ENCODE data around the gene PROKR1.
"Not testable (repeated sequence)": the region's sequence is repeated elsewhere in the genome, so short reads cannot be mapped to it uniquely, and the experiment has no call there.

Gene PROKR1

DNA sequence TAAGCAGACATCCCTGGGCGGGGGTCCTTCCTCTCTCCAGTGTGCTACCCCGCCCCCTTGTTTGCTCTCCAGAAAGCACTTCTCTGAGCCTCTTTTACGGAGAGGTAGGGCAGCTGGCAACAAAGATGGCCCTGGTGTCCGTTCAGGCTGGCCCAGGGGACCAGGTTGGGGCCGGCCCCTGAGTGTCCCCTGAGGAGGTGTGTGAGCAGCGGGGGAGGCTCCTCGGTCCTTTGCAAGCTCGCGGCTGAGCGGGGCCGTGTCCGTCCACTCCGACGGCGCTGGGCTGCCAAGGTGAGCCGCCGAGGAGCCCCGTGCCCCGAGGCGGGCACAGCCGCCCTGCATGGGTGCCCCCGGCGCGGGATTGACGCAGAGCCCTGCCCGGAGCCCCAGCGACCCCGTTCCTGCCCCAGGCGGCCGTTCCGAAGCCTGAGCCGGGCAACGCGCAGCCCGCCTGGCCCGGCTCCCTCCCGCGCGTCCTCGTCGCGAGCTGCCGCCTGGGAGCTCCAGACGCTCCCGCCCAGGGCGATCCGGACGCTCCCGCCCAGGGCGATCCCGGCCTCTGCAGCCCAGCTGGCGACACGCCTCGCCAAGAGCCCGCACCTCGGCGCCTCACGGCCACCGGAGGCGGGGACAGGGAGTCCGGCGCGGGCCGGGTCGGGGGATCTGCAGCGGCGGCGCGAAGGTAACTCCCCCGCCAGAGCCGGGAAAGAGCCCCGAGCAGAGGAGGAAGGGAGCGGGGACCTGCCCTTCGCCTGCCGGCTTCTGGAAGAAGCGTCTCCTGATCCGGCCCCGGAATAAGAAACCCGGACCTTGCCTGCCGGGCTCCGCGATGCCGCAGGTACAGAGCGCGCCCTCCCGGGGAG lies at the start of gene PROKR1:
PROKR1 (plus strand) TSS at position 569 of the 863 bp plus-strand sequence. CDS start 2,243 bp downstream, outside the sequence.
- no peak for DNase-seq (ENCODE audit: low read depth in 2 of 3, low spot score in 2 of 3)

DNA sequence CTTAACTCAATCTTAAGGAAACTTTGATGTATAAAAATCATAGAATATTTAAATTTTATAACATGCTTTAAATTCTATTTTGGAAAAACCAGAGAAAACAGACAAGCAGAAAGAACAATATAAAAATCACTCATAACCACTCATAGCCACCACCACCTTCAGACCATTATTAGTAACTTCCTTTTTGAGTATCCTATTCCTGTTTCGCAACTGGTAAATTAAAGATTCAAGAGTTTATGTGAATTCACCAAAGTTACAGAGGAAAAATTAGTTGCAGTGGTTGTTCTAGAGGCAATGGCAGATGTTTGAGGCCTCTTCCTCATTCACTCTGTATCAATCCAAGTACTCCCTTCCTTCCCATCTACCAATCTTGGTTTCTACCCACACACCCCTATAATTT lies 49.3 kb upstream of the PROKR1 start:
- DNase-seq (ENCODE audit: low read depth in 2 of 3, low spot score in 2 of 3): no peak

GRCh38 chr2:68594674-68595492 lies 48.5 kb upstream of the PROKR1 start:
- DNase-seq (ENCODE audit: low read depth in 2 of 3, low spot score in 2 of 3): peak in 1 of 3 experiments; percentile 20

DNA sequence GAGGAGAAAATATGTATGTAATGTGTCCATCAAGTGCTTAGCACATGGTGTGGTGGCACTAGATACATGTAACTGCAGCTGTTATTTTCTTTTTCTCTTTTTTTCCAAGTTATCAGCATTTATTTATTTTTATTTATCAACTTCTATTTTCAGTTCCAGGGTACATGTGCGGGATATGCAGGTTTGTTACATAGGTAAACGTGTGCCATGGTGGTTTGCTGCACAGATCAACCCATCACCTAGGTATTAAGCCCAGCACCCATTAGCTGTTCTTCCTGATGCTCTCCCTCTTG lies 47.9 kb upstream of the PROKR1 start:
- DNase-seq (ENCODE audit: low read depth in 2 of 3, low spot score in 2 of 3): not testable (repeated sequence)

GRCh38 chr2:68600495-68600894 lies 42.9 kb upstream of the PROKR1 start:
- DNase-seq (ENCODE audit: low read depth in 2 of 3, low spot score in 2 of 3): not testable (repeated sequence)

DNA sequence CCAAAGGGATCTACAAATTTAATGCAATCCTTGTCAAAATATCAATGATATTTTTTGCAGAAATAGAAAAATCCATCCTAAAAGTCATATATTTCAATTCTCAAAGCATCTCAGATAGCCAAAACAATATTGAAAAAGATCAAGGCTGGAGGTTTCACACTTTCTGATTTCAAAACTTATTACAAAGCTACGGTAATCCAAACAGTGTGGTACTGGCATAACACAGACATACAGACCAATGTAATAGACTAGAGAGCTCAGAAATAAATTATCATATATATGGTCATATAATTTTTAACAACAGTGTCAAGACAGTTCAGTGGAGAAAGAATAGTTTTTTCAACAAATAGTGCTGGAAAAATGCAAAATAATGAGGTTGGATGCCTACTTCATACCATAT lies 40.3 kb upstream of the PROKR1 start:
- DNase-seq (ENCODE audit: low read depth in 2 of 3, low spot score in 2 of 3): no peak

DNA sequence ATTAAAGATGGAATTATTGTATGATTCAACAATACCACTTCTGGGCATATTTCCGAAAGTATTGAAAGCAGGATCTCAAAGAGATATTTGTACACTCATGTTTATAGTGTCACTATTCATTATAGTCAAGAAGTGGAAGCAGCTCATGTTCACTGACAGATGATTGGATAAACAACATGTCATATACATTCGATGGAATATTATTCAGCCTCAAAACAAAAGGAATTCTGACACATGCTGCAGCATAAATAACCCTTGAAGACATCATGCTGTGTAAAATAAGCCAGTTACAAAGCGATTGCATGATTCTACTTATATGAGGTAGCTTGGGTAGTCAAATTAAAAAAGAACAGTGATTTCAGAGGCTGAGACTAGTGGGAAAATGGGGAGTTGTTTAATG lies 39.3 kb upstream of the PROKR1 start:
- no peak for DNase-seq (ENCODE audit: low read depth in 2 of 3, low spot score in 2 of 3)

DNA sequence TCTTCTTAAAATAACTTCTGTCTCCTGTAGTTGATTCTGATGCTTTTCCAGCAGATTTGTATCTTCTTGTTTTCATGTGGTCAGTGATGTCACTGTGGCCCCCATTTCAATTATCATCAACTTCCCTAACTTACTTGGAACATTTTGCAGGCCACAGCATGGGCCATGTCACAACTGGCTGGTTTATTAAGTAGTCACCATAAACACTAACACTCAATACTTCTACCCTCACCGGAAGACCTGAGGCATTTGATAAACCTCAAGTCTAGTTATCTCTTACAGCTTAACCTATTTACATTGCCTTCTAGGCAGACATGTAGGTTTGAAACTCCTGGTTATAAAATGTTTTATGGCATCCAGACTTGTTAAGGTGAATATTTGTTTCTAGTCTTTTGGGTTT lies 37.4 kb upstream of the PROKR1 start:
- DNase-seq (ENCODE audit: low read depth in 2 of 3, low spot score in 2 of 3): no peak

DNA sequence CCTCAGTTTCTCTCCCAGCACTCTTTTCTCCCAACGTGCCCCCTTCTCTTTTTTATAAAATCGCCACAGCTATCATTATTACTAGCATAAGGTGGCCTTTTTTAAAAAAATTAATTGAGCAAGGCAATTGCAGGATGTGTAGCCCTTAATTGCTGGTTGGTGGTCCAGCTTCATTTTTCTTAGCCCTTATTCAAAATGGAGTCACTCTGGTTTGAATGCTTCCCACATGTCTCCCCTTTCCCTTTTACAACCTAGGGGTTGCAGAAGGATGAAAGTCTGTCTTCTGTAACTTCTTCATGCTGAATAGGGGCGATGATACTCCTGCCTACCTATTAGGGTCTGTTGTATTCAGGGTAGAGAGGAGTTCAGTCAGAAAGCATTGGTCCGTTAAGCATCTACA lies 36.6 kb upstream of the PROKR1 start:
- no peak for DNase-seq (ENCODE audit: low read depth in 2 of 3, low spot score in 2 of 3)

DNA sequence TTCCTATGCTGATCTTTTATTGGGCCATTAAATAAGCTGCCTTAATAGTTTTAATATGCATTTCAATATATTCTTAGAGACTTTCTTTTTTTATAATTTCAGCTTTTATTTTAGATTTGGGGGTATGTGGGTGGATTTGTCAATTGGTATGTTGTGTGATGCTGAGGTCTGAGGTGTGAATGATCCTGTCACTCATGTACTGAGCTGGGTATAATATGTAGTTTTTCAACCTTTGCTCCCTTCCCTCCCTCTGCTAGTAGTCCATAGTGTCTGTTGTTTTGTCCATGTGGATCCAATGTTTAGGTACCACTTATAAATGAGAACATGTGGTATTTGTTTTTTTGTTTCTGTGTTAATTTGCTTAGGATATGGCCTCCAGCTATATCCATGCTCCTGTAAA lies 35.5 kb upstream of the PROKR1 start:
- no peak for DNase-seq (ENCODE audit: low read depth in 2 of 3, low spot score in 2 of 3)

DNA sequence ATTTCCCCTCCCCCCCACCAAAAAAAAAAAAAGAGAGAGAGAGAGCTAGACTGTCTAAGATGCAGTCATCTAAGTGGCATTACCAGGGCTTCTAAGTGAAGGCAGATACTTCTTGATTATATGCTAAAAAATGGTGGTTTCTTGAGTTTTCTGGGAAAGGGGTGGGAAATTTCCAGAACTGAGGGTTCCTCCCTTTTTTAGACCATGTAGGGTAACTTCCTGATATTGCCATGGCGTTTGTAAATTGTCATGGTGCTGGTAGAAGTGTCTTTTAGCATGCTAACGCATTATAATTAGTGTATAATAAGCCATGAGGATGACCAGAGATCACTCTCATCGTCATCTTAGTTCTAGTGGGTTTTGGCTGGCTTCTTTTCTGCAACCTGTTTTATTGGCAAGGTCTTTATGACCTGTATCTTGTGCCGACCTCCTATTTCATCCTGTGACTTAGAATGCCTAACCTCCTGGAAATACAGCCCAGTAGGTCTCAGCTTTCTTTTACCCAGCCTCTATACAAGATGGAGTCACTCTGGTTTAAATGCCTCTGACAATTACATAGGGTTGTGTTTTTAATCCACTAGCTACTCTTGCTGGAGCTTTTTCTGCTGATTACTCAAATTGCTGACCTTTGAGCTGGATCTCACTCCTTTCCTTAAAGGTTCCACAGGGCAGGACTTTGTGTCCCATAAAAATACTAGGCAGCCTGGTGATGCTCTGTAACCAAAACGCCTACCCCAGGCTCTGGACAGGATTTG lies 30.4 kb upstream of the PROKR1 start:
- no peak for DNase-seq (ENCODE audit: low read depth in 2 of 3, low spot score in 2 of 3)

GRCh38 chr2:68620772-68621171 lies 22.6 kb upstream of the PROKR1 start:
- no peak for DNase-seq (ENCODE audit: low read depth in 2 of 3, low spot score in 2 of 3)

DNA sequence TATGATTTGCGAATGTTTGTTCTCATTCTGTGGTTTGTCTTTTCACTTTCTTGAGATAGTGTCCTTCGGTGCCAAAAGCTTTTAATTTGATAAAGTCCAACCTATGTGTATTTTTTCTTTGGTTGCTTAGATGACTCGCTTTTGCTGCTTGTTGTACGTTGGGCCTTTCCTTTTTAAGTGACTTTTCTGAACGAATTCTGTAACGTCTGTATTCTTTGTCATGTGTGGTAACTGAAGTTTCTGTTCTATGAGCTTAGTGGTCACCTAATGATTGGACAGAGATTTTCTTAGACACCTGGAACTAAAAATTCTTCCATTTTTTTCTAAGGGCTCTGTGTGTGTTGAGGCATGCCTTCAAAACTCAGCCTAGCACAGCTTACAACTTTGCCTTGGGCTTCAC lies 19.6 kb upstream of the PROKR1 start:
- no peak for DNase-seq (ENCODE audit: low read depth in 2 of 3, low spot score in 2 of 3)

DNA sequence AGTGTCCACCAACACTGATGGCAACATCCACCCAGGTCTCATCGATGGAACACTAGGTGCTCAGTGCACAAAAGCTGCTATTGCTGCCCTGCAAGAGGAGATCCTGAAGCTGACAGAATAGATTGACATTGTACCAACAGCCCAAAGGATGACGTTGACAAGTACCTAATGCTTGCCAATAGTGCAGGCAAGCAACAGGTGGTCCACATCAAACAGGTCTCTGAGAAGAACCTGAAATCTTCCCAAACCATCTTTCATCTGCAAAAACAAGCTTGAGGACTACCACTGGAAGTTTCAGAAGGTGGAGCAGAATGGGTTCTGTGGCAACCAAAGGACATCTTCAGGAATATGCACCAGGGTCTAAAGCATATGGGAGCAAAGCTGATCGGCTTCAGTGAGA lies 15.8 kb upstream of the PROKR1 start:
- no peak for DNase-seq (ENCODE audit: low read depth in 2 of 3, low spot score in 2 of 3)

DNA sequence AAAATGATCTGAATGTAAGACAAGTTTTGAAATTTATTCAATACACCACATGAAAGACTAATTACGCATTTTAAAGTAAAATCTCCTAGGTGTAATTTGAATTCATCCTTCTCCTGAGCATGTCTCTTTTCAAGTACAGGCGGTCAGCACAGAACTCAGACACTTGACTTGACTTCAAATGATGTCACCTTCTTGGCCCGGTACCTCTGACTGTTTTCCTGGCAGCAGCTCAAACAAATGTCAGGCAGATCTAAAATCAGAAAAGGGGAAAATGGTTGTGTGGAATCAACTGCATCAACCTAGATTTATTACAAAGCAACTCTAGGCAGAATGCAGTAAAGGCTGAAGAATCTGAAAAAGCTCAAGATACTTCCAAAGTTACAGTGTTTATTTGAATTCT lies 11.4 kb upstream of the PROKR1 start:
- no peak for DNase-seq (ENCODE audit: low read depth in 2 of 3, low spot score in 2 of 3)

DNA sequence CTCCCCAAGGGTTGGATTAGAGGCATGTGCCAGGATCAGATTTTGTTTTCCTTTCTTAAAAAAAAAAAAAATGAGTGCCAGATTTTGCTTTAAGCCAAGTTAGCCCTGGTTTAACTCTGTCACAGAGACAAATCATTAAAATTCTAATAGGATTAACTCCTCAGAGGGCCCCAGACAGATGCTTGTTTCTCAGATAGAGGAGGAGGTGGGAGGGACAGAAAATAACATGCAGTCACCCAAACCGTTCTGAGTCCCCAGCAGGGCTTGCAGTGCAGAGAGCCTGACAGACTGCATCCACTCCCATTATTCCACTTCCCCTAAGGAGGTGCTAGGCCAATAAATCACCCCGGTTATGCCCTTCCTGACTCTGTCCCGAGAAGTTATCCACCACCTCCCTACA lies 6.3 kb upstream of the PROKR1 start:
- DNase-seq (ENCODE audit: low read depth in 2 of 3, low spot score in 2 of 3): no peak

- DNase-seq (ENCODE audit: low read depth in 2 of 3, low spot score in 2 of 3): no peak
Measured at GRCh38 chr2:68643874-68644485, 601 bp downstream of the PROKR1 start.

GRCh38 chr2:68645523-68645922 lies 2.1 kb downstream of the PROKR1 start:
- DNase-seq (ENCODE audit: low read depth in 2 of 3, low spot score in 2 of 3): no peak

DNA sequence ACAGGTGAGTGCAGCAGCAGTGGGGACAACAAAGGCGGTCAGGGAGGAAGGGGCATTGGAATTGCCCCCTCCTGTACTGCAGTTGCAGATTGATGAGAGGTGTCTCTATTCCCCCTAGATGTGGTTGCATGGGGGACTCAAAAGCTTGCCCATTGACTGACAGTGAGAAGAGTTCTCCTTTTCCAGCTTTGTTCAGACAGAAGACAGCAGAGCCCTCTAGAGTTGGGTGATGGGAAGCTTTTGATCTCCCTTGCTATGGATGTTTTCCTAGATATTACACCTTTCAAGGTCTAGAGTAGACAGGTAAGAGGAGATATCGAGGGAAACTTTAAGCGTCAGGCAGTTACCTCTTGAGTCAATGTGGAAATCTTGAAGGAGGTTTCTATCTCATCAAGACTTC lies 2.9 kb downstream of the PROKR1 start:
- DNase-seq (ENCODE audit: low read depth in 2 of 3, low spot score in 2 of 3): no peak

- no peak for DNase-seq (ENCODE audit: low read depth in 2 of 3, low spot score in 2 of 3)
Measured at GRCh38 chr2:68650645-68651044, 7.3 kb downstream of the PROKR1 start.

DNA sequence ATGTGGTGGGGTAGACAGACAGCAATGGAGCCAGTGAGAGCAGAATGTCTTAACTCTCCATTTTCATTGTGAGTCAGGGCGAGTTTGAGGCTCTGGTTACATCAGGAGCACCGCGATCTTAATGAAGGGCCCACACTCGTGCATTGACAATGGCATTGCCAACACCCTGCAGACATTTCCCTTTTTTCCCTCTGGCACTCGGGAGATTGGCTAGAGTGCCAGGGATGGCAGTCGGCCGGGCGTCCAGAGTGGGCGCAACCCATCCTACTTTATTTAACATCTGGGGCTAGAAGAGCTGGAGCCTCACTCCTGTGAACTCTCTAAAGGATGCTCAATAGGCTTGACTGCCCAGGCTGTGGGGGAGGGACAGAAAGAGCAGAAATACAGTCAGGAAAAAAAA lies 9.7 kb downstream of the PROKR1 start:
- no peak for DNase-seq (ENCODE audit: low read depth in 2 of 3, low spot score in 2 of 3)
